H1 (cell line): ENCODE measurements around the gene MPPED1.

Experiments
- CTCF ChIP-seq, 3 experiments: IDR thresholded peaks; 1 replicate in 2 of 3; 2 replicates in 1 of 3; pipeline versions ENCODE4 v1.5.1 to v1.6.1; 2011; ENCODE audit warnings: low read length in 3 of 3, mild to moderate bottlenecking in 3 of 3, inconsistent platforms in 2 of 3, low read depth in 1 of 3, moderate library complexity in 1 of 3; ENCODE audit not compliant: insufficient read depth in 1 of 3; ENCODE audit errors: control extremely low read depth in 1 of 3
- GABPA ChIP-seq: IDR thresholded peaks from 2 replicates; pipeline ENCODE4 v1.6.1; 2011; ENCODE audit warnings: mild to moderate bottlenecking, low read length, moderate library complexity, borderline replicate concordance; ENCODE audit not compliant: insufficient read depth
- SRF ChIP-seq: IDR thresholded peaks from 2 replicates; pipeline ENCODE4 v1.6.1; 2011; ENCODE audit warnings: mild to moderate bottlenecking, low read depth, low read length, moderate library complexity
- ZNF274 ChIP-seq: IDR thresholded peaks from 2 replicates; pipeline ENCODE4 v1.7.0; 2012; ENCODE audit warnings: low read length, borderline replicate concordance; ENCODE audit errors: extremely low read depth

GRCh38 chr22:43446037-43446803 is 34.4 kb downstream of the MPPED1 start:
- TF ChIP-seq CTCF (IDR thresholded peaks at IDR 0.05; ENCODE audit: control extremely low read depth in 1 of 3, insufficient read depth in 1 of 3, low read depth in 1 of 3, low read length in 3 of 3) (no peak), SRF (no peak), ZNF274 (no peak), GABPA (no peak)
